ENCODE results near the gene CELF2.
A peak's percentile ranks its signal among the peaks of the same experiment; 100 is the strongest.
"Not testable (repeated sequence)": the region's sequence is repeated elsewhere in the genome, so short reads cannot be mapped to it uniquely, and the experiment has no call there.

Gene CELF2

DNA sequence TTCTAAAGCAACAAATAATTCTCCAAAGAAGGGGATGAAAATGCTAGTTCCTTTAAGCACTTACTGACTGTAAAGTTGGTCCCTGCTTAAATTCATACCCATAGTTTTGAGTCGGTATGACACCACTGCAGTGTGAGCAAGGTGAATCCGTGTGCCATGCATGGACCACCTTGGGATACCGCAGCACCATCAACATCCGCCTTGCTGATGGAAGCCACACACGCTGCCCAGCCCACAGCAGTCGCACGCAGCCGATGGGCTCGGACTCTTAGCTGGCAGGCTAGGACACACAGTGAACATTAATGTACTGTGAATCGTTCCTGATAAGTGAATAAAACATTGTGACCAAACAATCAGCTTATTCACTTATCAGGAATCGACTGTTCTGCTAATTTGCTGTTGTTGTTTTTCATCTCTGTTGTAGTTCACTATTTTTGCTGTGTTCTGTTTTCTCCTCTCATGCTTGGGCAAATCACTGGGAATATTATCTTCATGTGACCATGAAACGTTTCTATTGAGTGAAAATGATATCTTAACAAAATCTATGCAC is 318.3 kb downstream of the CELF2 start:
- DNase-seq: no peak

DNA sequence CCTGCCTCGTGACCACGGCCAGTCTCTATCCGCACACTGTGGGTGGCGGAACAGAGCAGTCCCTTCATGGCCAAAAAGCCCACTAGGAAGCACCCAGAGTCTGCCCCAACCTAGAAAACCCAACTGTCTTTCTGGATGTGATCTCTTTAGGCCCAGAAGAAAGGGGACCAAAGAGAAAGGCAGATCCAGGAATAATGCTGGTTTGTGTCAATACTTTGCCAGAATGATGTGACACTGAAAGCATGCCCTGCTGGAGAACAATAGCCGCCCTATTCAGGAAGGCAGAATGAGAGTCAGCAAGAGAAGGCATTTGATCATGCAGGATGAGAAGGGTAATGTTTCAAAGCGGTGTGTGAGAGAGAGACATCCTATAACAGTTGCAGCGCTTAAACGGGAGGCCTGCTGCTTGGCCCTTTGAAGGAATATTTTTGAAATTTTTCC is 319.1 kb downstream of the CELF2 start:
- DNase-seq: no peak

DNA sequence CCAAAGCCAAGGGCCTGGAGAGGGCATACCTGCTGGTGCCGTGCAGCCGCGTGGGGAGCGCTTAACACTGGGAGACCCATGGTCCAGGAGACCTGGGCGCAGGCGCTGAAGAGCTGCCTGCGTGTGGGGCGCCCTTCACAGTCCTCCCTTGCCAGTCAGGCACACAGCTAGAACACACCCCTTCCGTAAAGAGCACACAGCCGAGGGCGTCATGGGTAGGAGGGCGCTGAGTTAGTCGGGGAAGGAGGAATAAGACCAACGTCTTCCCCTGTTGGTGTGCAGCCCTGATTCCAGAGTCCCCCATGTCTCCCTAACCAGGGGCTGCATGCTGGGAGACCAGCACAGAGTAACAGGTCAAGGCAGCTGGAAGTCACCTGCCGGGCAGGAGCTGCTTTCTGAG is 319.8 kb downstream of the CELF2 start:
- peak; percentile 37 for DNase-seq

DNA sequence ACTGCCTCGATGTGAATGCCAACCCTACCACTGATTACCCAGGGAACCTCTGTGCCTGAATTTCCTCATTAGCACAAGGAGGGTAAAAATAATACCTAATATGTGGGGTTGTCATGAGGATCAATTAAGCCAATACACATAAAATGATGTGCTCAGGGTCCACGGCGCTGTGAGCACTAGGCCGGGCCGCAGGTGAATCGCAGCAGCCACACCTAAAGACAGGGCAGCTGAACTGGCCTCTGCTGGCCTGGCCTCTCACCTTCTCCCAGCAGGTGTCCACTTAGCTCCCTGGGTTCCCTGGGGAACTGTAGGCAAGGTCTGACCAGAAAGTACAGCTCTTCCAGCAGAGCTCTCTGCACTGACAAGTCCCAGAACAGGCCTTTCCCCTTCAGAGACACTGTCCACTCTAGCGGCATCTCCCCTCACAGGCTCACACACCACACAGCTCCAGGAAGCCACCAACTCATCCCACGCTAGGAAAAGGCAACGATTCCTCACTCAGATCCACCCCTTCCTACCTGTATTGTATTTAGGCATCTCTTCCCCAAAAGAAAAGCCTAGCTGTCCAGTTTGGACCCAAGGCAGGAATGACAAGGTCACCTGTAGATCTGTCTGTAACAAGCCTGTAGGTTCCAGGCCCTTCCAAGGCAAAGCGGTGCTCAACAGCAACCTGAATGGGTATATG is 320.6 kb downstream of the CELF2 start:
- no peak for DNase-seq

DNA sequence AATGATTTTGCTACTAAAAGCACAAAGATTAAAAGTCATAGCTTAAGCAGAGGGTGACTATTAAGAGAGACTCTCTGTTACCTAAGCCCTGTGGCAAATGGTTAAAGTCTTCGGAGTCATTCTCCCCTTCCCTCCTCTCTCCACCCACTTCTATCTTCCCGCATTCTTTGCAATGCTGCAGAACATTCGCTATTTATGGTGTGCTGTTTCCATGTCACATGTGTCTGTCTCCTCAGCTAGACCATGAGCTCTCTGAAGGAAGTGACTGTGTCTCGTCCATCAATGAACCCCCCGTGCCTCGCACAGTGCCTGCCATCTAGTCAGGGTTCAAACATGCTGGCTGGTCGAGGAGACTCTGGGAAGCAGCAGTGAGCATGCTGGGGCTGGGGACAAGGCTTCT is 321.3 kb downstream of the CELF2 start:
- no peak for DNase-seq

DNA sequence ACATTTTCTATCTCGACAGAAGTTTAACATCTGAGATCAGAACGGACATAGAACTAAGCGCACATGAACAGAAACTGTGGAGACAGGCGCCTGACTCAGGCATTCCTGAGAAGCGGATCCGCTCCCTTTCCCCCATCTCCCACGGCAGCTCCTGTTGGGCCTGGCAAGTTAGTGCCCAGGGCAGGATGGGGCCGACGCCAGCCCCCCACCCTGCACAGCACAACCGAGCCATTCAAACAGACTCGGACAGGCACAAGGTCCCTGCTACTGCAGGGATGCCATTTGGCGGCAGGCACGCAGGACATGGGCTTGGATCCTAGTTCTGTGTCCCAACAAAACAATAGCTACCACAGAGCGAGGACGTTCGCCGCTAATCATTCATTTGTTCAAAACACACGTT is 322.0 kb downstream of the CELF2 start:
- no peak for DNase-seq

DNA sequence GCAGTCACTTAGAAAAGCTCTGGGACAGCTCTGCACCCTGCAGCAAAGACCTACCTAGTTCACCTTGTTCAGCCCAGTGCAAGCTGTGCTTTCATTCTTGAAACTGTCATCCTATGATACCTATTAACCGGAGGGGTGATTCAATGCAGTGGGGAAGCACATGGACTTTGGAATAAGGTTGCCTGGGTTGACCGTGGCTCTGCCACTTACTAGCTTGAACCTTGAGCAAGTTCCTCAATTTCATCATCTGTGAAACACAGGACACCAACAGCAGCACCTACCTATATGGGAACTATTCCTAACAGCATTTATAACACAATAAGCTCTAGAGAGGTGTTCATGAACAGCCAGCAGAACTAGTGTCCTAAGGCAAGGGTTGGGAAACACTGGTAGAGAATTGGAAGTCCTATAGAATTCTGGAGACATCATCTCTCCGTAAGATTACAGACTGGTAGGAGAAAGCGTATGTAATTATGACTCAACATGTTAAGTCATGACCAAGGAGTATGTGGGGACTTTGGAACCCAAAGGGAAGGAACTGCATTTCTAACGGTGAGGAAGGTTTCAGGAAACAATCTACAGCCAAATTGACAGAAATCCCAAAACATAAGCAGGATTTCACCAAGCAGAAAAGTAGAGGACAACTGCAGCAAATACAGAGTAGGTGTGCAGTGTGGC is 323.8 kb downstream of the CELF2 start:
- DNase-seq: no peak

DNA sequence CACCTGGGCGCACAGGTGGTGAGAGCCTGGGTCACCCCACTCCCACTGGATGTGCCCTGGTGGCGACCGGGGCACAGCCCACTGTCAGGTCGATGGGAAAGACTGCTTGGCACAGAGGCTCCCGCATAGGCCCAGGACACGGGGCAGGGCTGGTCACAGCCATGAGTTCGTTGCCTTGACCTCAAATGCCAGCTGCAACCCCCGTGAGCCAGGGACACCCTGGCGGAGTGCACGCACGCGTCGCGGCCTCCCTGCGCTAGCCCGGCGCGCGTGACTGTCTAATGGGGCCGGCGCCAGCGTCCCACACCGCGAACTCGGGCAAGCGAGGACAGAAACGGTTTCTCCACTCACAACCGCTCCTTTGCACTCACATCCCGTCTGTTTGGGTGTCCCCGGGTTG is 326.4 kb downstream of the CELF2 start:
- DNase-seq: no peak

DNA sequence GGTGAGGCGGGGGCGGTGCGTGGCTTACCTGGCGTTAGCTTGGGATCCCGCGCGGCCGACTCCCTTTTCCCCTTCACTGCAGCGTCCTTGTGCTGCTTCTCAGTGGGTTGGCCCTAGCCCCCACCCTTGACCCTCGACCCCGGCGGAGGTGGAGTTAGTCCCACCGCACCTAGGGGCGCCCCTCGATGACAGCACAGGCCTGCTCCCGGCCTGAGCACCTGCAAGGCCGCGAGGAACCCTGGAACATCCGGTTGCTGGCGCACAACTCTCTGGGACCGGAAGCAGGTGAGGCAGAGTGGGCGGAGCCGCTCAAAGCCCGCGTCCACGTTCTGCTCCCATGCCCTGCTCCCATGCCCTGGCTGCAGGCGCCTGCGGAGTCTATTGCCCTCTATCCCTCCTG is 326.9 kb downstream of the CELF2 start:
- peak; percentile 35 for DNase-seq

DNA sequence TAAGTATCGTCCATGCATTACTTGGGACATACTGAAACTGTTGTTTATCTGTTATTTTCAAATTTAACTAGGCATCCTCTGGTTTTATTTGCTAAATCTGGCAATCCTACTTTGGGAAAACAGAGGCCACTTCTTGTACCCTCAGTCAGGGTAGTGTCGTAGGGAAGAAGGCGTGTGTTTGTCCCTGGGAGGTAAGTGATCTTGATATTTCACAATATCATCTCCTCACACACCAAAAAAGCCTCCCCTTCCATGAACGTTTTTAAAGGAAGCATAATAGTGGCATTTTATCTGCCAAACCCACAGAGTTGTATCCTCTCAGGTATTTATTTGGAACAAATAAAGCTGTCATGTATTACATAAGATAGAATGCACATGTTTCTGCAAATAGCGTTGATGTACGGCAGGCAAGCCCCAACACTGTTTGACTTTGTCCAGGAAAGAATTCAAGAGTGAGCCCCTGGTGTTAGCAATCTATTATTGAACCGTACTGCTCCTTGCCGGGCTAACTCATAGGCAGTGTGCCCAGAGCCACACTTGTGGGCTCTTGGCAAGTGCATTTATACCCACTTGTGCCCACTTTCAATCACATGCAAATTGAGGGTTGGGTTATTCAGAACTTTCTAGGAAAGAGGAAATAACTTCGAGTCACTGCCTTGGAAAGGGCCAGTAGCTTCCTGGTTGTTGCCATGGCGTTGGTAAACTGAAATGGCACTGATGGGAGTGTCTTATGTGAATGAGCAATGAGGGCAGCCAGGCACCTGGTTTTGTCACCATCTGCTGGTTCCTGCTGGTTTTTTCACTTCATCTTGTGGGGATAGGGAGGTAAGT is 327.8 kb downstream of the CELF2 start:
- DNase-seq: no peak

DNA sequence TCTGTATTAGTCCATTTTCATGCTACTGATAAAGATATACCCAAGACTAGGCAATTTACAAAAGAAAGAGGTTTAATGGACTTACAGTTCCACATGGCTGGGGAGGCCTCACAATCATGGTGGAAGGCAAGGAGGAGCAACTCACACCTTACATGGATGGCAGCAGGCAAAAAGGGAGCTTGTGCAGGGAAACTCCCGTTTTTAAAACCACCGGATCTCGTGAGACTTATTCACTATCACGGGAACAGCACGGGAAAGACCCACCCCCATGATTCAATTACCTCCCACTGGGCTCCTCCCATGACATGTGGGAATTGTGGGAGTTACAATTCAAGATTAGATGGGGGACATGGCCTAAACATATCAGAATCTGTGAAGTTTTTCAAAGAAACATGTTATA is 329.9 kb downstream of the CELF2 start:
- DNase-seq: not testable (repeated sequence)

DNA sequence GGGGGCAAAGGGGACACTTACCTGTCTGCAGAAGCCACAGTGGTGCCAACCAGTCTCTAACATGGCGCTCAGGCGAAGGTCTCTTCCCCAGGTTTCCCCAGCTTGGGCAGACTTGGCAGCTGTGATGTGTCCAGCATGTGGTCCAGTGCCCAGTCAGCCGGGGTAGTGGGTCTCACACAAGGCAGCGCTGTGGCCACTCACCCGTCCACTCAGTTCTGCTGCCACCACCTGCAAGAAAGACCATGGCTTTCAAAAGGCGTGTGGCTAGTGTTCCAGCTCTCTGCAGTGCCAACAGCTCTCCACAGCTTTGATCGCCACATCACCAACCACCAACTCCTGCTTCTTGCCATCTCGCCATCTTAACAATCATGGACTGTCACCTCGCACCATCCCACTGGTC is 334.1 kb downstream of the CELF2 start:
- no peak for DNase-seq

DNA sequence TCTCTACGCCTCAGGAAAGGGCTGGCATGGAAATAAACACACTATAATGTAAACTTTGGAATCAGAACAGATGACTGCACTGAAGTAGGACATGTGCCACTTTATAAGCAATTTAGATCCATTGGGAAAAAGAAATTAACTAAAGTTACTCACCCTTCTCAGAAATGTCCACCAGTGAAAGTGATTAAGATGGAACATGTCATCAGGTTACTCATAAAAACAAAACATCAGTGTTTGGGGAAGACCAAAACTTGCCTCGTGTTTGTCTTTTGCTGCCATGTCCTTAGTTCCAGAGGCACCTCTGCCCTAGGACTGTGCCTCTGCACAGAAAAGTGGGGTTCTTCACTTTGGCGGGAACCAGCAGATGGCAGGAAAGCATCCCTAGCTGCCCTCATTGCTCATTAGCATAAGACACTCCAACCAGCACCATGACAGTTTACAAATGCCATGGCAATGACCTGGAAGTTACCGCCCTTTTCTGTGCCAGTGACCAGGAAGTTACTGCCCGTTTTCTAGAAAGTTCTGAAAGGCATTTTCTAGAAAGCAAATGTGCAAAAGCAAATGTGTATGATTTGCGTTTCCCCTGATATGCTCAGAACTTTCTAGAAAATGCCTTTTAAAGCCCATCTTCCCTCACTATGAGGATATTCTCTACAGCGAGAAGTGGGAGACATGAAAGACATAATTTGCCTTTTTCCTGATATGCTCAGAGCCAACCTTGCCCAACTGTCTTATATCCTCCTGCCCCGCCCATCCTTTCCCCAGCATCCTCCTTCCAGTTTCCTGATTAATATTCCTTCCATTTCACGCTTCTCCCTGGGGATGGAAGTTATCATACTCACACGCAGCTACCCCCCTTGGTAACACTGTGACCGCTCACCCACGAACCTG is 335.6 kb downstream of the CELF2 start:
- DNase-seq: no peak

DNA sequence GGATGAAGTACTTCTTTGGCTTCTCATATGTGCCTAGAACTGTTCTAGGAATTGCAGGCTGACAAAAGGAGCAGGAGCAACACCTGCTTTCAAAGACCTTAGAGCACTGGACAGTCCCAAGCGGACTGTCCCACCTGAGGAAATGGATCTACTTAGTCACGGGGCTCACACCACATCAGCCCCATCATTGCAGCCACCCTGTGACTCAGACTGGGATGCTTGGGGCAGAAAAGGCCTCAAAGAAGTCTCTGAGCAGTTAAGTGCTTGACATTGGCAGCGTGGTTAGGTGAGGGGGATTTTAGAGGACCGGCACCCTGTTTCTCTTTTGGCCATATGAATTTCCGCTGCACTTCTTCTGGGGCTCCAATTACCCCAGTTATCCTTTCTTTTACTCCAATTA is 337.2 kb downstream of the CELF2 start:
- no peak for DNase-seq

DNA sequence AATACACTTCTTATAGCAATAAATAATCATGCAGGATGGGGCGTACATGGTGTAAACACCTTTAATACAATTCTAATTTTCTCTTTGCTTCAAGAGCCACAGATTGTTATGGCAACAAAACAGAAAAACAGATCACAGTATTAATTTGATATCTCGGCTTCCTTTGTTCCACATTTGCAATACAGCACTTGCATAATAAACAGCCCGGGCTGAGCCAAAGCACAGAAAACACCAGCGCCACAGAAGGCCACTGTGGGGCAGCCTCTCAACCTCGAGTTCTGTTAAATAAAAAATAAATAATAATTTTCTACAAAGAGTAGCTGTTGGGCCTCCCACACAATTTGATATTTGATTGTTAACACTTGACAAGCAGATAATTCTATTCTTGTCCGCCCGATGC is 337.9 kb downstream of the CELF2 start:
- no peak for DNase-seq

DNA sequence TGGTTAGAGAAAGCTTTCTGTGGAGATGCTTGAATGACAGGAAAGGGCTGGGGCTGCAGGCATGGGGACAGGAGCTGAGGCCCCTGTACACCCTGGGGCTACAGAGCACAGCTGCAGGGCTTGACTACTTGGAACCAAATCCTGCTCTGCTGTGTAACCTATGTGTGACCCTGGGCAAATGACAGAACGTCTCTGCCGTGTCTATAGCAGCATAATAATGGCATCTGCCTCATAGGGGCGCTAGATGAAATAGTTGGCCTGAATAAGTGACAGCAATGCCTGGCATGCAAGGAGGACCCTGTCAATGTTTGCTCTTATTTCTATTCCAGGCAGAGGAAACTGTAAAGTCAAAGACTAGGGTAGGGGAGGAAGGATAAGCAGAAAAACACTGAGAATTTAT is 339.8 kb downstream of the CELF2 start:
- DNase-seq: no peak

DNA sequence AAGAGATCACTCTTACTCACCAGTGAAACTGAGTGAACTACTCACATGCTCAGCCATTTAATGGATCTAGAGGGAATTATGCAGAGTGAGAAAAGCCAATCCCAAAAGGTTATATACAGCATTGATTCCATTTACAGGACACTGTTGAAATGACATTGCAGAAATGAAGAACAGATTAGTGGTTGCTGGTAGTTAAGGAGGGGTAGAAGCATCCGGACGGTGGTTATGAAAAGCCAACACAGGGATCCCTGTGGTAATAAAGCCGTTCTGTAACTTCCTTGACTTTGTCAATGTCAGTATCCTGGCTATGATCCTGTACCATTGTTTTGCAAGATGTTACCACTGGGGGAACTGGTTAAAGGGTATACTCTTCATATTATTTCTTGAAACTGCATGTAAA is 340.3 kb downstream of the CELF2 start:
- no peak for DNase-seq

DNA sequence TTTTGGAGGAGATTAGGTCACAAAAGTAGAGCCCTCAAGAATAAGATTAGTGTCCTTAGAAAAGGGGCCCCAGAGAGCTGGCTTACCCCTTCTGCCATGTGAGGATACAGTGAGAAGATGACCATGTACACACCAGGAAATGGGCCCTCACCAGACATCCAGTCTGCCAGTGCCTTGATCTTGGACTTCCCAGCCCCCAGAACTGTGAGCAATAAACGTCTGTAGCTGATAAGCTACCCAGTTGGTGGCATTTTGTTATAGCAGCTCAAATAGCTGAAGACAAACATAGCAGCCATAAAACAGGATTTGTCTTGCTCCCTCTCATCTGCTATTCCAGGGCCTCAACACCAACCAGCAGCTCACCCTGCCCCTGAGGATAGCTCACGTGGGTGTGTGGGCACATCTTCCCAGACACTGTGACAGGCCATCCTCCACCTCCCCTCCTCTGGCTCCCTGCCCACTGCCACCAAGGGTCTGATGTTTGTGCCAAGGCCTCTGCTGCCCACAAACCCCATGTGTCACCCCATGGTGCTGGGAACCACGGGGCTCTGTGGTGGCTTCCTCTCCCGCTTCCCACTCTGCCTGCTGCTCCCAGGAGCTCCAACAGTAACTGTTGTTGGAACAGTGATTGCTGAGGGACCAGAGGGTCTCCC is 341.4 kb downstream of the CELF2 start:
- no peak for DNase-seq

DNA sequence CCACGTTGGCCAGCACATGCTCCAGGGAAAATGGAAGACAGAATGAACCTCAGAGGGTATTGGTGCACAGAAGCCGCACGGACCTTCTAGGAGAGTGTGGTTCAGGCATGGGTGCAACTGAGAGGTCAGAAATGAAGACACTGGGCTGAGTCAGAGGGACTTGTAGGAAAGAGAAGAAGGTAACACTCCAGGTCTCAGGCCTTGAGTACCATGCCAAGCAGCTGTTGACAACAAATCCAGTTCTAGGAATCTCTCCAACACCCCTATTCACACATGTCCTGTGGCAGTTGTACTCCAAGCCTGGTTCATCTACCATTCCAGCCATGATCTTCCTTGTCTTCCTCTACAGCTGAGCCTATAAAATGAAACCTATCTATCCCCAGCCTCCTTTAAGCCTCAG is 342.2 kb downstream of the CELF2 start:
- DNase-seq: no peak

DNA sequence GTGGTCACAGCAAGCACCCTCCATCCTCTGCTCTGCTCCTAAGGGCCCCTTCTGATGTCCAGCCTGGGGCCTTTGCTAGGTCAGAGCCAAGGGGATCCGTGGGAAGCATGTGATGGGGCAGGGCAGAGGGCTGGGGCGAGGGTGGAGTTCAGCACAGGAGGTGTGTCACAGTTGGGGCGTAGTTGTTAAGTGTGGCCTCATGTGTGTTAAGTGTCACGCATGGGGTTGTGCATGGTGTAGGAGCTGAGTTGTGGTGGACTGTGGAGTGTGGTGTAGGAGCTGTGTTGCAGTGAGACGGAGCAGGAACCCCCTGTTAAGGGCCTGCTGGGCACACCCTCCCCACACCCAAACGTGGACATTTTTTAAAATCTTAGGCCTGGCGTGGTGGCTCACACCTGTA is 345.8 kb downstream of the CELF2 start:
- no peak for DNase-seq

DNA sequence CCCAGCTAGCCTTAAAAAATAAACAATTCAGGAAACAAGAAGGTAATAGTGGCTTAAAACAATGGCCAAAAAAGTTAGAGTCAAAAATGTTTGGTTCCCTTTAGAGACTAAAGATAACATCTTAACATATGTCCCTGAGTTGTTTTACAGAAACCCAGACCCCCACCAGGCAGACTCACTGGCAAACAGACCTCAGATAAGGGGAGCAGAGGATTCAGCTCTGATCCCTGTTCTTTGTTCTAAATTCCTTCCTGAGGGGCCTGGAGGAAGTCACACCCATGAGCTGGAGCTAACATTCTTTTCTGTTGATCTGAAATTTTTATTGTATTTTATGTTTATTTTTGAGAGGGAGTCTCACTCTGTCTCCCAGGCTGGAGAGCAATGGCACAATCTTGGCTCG is 346.6 kb downstream of the CELF2 start:
- DNase-seq: no peak

DNA sequence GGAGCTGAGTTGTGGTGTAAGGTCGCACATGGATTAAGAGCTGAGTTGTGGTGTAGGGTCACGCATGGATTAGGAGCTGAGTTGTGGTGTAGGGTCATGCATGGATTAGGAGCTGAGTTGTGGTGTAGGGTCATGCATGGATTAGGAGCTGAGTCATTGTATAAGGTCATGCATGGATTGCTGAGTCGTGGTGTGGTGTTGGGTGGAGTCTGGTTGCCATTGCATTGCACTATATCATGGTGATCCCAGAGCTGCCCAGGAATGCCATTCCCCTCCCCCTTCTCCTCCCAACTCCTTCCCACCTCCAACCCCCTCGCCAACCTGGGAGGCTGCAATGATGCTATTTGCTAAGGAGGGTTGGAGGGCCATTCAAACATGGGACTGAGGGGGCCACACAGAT is 349.2 kb downstream of the CELF2 start:
- not testable (repeated sequence) for DNase-seq

All from CD4-positive, alpha-beta T cell treated with Interleukin-6 for 4 hours (primary cell).